HepG2 (cell line): ENCODE measurements around the gene CPT1B. TPM values are rescaled to one million over a fixed set of nuclear protein-coding genes. Genes with fewer than 3 reads are reported as not detected.

Experiments
- CERS6 ChIP-seq: sonication (generic); formaldehyde crosslinking; IDR thresholded peaks from 2 replicates; pipeline ENCODE4 v1.5.0; 2020; ENCODE audit warnings: missing genetic modification reagents
- CHD4 ChIP-seq: fragments of 200-600 bp; sonication (generic); IDR thresholded peaks from 2 replicates; pipeline ENCODE4 v1.7.0; 2017; ENCODE audit warnings: mild to moderate bottlenecking, low read length, borderline replicate concordance
- FOXK1 ChIP-seq: sonication (generic); formaldehyde crosslinking; IDR thresholded peaks from 2 replicates; pipeline ENCODE4 v1.4.0; 2020; ENCODE audit warnings: low read depth, missing genetic modification reagents, borderline replicate concordance
- HDAC6 ChIP-seq: fragments of 200-600 bp; sonication (generic); IDR thresholded peaks from 2 replicates; pipeline ENCODE4 v1.7.0; 2017; ENCODE audit warnings: mild to moderate bottlenecking, antibody characterized with exemption, low read length, low read depth
- HOXA7 ChIP-seq: sonication (generic); formaldehyde crosslinking; IDR thresholded peaks from 2 replicates; pipeline ENCODE4 v1.8.1; 2022; ENCODE audit warnings: mild to moderate bottlenecking, missing genetic modification reagents, moderate library complexity
- HOXA9 ChIP-seq: sonication (generic); formaldehyde crosslinking; IDR thresholded peaks from 2 replicates; pipeline ENCODE4 v1.8.1; 2022; ENCODE audit warnings: missing genetic modification reagents, mild to moderate bottlenecking, moderate library complexity, borderline replicate concordance
- IRF9 ChIP-seq: sonication (generic); formaldehyde crosslinking; IDR thresholded peaks from 2 replicates; pipeline ENCODE4 v1.8.0; 2022; ENCODE audit warnings: missing genetic modification reagents, mild to moderate bottlenecking, borderline replicate concordance
- KDM2A ChIP-seq: sonication (generic); formaldehyde crosslinking; IDR thresholded peaks from 2 replicates; pipeline ENCODE4 v1.4.0; 2020; ENCODE audit warnings: low read depth, missing genetic modification reagents, borderline replicate concordance
- KLF15 ChIP-seq: sonication (generic); formaldehyde crosslinking; IDR thresholded peaks from 2 replicates; pipeline ENCODE4 v1.8.1; 2023; ENCODE audit warnings: borderline replicate concordance, mild to moderate bottlenecking, inconsistent platforms, missing genetic modification reagents, mixed read lengths
- MBD4 ChIP-seq: IDR thresholded peaks from 2 replicates; pipeline ENCODE4 v1.6.1; 2012; ENCODE audit warnings: low read length, inconsistent platforms, borderline replicate concordance
- NR2F2 ChIP-seq: IDR thresholded peaks from 2 replicates; pipeline ENCODE4 v1.6.1; 2012; ENCODE audit warnings: low read depth, inconsistent platforms, borderline replicate concordance
- PLRG1 ChIP-seq: fragments of 450-650 bp; conservative IDR thresholded peaks from 2 replicates; pipeline ENCODE4 v1.6.1; 2016
- RFX1 ChIP-seq: fragments of 450-650 bp; IDR thresholded peaks from 2 replicates; pipeline ENCODE4 v1.6.1; 2017
- ZFP62 ChIP-seq: sonication (generic); formaldehyde crosslinking; IDR thresholded peaks from 2 replicates; pipeline ENCODE4 v1.4.0; 2020; ENCODE audit warnings: missing genetic modification reagents
- ZFY ChIP-seq: sonication (generic); formaldehyde crosslinking; IDR thresholded peaks from 2 replicates; pipeline ENCODE4 v1.4.0; 2020; ENCODE audit warnings: missing genetic modification reagents
- ZNF205 ChIP-seq: IDR thresholded peaks from 2 replicates; pipeline ENCODE4 v1.6.1; 2018; ENCODE audit warnings: missing biosample characterization, missing genetic modification reagents
- ZNF281 ChIP-seq: sonication (generic); formaldehyde crosslinking; IDR thresholded peaks from 2 replicates; pipeline ENCODE4 v1.4.0; 2020; ENCODE audit warnings: missing genetic modification reagents, borderline replicate concordance
- ZNF460 ChIP-seq: sonication (generic); formaldehyde crosslinking; IDR thresholded peaks from 2 replicates; pipeline ENCODE4 v1.5.1; 2020; ENCODE audit warnings: missing genetic modification reagents, mild to moderate bottlenecking, borderline replicate concordance
- ZNF552 ChIP-seq: sonication (generic); formaldehyde crosslinking; IDR thresholded peaks from 2 replicates; pipeline ENCODE4 v1.9.0; 2022; ENCODE audit warnings: missing genetic modification reagents, mild to moderate bottlenecking, borderline replicate concordance
- ZNF563 ChIP-seq: sonication (generic); formaldehyde crosslinking; IDR thresholded peaks from 2 replicates; pipeline ENCODE4 v1.8.0; 2022; ENCODE audit warnings: mild to moderate bottlenecking, moderate library complexity, missing genetic modification reagents
- ZNF7 ChIP-seq: IDR thresholded peaks from 2 replicates; pipeline ENCODE4 v1.6.1; 2016; ENCODE audit warnings: missing biosample characterization, missing genetic modification reagents
- ZNF703 ChIP-seq: sonication (generic); formaldehyde crosslinking; IDR thresholded peaks from 2 replicates; pipeline ENCODE4 v1.5.1; 2020; ENCODE audit warnings: missing genetic modification reagents, mild to moderate bottlenecking, moderate library complexity, borderline replicate concordance
- ZNF850 ChIP-seq: sonication (generic); formaldehyde crosslinking; conservative IDR thresholded peaks from 2 replicates; pipeline ENCODE4 v1.9.0; 2021; ENCODE audit warnings: mild to moderate bottlenecking, missing genetic modification reagents
- ZNF878 ChIP-seq: sonication (generic); formaldehyde crosslinking; IDR thresholded peaks from 2 replicates; pipeline ENCODE4 v1.8.1; 2023; ENCODE audit warnings: mild to moderate bottlenecking, missing genetic modification reagents, moderate library complexity
- polyA plus RNA-seq, 8 experiments: library from polyadenylated mRNA; depleted of rRNA in 3 of 8; stranded (reverse) in 7 of 8; unstranded in 1 of 8; fragments of >200 nt; fragmentation: Illumina TruSeq in 4 of 8; extraction: Trizol in 4 of 8; gene quantifications; 2 replicates each; pipeline versions ENCODE4 v1.2.1 to v1.2.3, GENCODE V29; 2011 to 2016; ENCODE audit warnings: low read depth in 4 of 8, missing spikeins in 1 of 8, mixed read lengths in 1 of 8; ENCODE audit not compliant: insufficient read depth in 1 of 8
- total RNA-seq, 5 experiments: library from RNA; depleted of rRNA; stranded (reverse); fragments of >200 nt; fragmentation: Illumina TruSeq; extraction: Trizol; gene quantifications; 2 replicates each; pipeline ENCODE4 v1.2.3, GENCODE V29; 2016; ENCODE audit warnings: low read depth in 1 of 5
- TF ChIP-seq, protein P1 (sequence below): IDR thresholded peaks from 2 replicates; pipeline ENCODE4 v1.6.1; 2018; ENCODE audit warnings: missing genetic modification reagents, mild to moderate bottlenecking, missing compliant biosample characterization

CPT1B gene
- total and polyA plus RNA-seq, 2 of the 13 experiments (the other 11 are each of a cell fraction or from before 2014, with no cell fraction given), result 9.2 to 19.5 TPM

- TF ChIP-seq IRF9 (CRISPR knock-in tag) (peak; percentile 52; the same call in 1 of the 2 replicates), ZFY (peak; percentile 60), MBD4 (no peak), HOXA7 (CRISPR knock-in tag) (no peak), HOXA9 (CRISPR knock-in tag) (0 out of 2 replicates have a peak, but pooled peaks have one; percentile 41), RFX1 (no peak), ZNF703 (CRISPR knock-in tag) (0 out of 2 replicates have a peak, but pooled peaks have one; percentile 64), NR2F2 (peak; percentile 4; the same call in 1 of the 2 replicates), ZNF460 (no peak; the same call in 1 of the 2 replicates), ZFP62 (no peak), ZNF281 (CRISPR knock-in tag) (no peak; the same call in 1 of the 2 replicates), FOXK1 (CRISPR knock-in tag) (peak; percentile 38), KLF15 (CRISPR knock-in tag) (no peak), ZNF7 (CRISPR knock-in tag) (peak; percentile 11; the same call in 1 of the 2 replicates), HDAC6 (no peak), KDM2A (CRISPR knock-in tag) (peak; percentile 96), CERS6 (CRISPR knock-in tag) (no peak), CHD4 (no peak), ZNF552 (peak; percentile 92), ZNF205 (CRISPR knock-in tag) (peak; percentile 87; the same call in 1 of the 2 replicates), ZNF878 (CRISPR knock-in tag) (no peak), ZNF563 (CRISPR knock-in tag) (no peak), ZNF850 (CRISPR knock-in tag) (no peak), PLRG1 (no peak)
- TF ChIP-seq, protein P1, sequence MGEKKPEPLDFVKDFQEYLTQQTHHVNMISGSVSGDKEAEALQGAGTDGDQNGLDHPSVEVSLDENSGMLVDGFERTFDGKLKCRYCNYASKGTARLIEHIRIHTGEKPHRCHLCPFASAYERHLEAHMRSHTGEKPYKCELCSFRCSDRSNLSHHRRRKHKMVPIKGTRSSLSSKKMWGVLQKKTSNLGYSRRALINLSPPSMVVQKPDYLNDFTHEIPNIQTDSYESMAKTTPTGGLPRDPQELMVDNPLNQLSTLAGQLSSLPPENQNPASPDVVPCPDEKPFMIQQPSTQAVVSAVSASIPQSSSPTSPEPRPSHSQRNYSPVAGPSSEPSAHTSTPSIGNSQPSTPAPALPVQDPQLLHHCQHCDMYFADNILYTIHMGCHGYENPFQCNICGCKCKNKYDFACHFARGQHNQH (CRISPR knock-in tag), result 0 out of 2 replicates have a peak, but pooled peaks have one; percentile 45
Measured at GRCh38 chr22:50525104-50525857, 52.9 kb downstream of the CPT1B start, which contains the start of gene SCO2 (continued).
